ENCODE results near the gene EVI5L.
A peak's percentile ranks its signal among the peaks of the same experiment; 100 is the strongest.
"Not testable (repeated sequence)": the region's sequence is repeated elsewhere in the genome, so short reads cannot be mapped to it uniquely, and the experiment has no call there.

Gene EVI5L

GRCh38 chr19:7829561-7830271 lies at the start of gene EVI5L:
Gene EVI5L (plus strand): TSS chr19:7830218. CDS start chr19:7846543, 16,325 bp downstream.
- DNase-seq, result peak; percentile 100

- DNase-seq, result no peak
Observed at GRCh38 chr19:7781157-7781556, 48.9 kb upstream of the EVI5L start.

- peak; percentile 27 for DNase-seq
Observed at GRCh38 chr19:7783991-7784423, 46.0 kb upstream of the EVI5L start.

GRCh38 chr19:7784856-7785255 lies 45.2 kb upstream of the EVI5L start:
- DNase-seq, result no peak

- DNase-seq, result no peak
Observed at GRCh38 chr19:7787141-7787540, 42.9 kb upstream of the EVI5L start.

GRCh38 chr19:7787602-7788177 lies 42.3 kb upstream of the EVI5L start:
- DNase-seq, result no peak

- DNase-seq, result no peak
Observed at GRCh38 chr19:7788178-7788932, 41.7 kb upstream of the EVI5L start.

- no peak for DNase-seq
Observed at GRCh38 chr19:7788933-7789323, 41.1 kb upstream of the EVI5L start.

- peak; percentile 62 for DNase-seq
Observed at GRCh38 chr19:7789447-7789846, 40.6 kb upstream of the EVI5L start.

GRCh38 chr19:7790416-7790815 lies 39.6 kb upstream of the EVI5L start:
- DNase-seq, result no peak

GRCh38 chr19:7792281-7792680 lies 37.7 kb upstream of the EVI5L start:
- no peak for DNase-seq

- DNase-seq, result not testable (repeated sequence)
Observed at GRCh38 chr19:7792701-7793100, 37.3 kb upstream of the EVI5L start.

- no peak for DNase-seq
Observed at GRCh38 chr19:7793493-7793892, 36.5 kb upstream of the EVI5L start.

- no peak for DNase-seq
Observed at GRCh38 chr19:7795555-7796161, 34.4 kb upstream of the EVI5L start.

- peak; percentile 43 for DNase-seq
Observed at GRCh38 chr19:7799640-7800355, 30.2 kb upstream of the EVI5L start.

GRCh38 chr19:7801020-7801570 lies 28.9 kb upstream of the EVI5L start:
- no peak for DNase-seq

GRCh38 chr19:7806234-7806633 lies 23.8 kb upstream of the EVI5L start:
- DNase-seq, result no peak

- DNase-seq, result no peak
Observed at GRCh38 chr19:7806876-7807275, 23.1 kb upstream of the EVI5L start.

- DNase-seq, result no peak
Observed at GRCh38 chr19:7808108-7808507, 21.9 kb upstream of the EVI5L start.

- no peak for DNase-seq
Observed at GRCh38 chr19:7811989-7812388, 18.0 kb upstream of the EVI5L start.

GRCh38 chr19:7815325-7815724 lies 14.7 kb upstream of the EVI5L start:
- peak; percentile 52 for DNase-seq

- DNase-seq, result not testable (repeated sequence)
Observed at GRCh38 chr19:7816040-7816439, 14.0 kb upstream of the EVI5L start.

GRCh38 chr19:7817801-7818200 lies 12.2 kb upstream of the EVI5L start:
- no peak for DNase-seq

Data from CD4-positive, alpha-beta T cell treated with Interferon gamma for 1 hour (primary cell).